Natural killer cell (primary cell): ENCODE results near the gene HEATR1. TPM values are rescaled to one million over a fixed set of nuclear protein-coding genes. Genes with fewer than 3 reads are reported as not detected.

Source experiments
- ATAC-seq, 3 donors: fragments of 150-1000 bp in 2 of 3; fragments of 200-7000 bp in 1 of 3; cut with Tn5 transposase; 1 replicate in 1 of 3; 2 replicates in 2 of 3; pipeline ENCODE4 v1.10.0; 2021; ENCODE audit warnings: mild to moderate bottlenecking in 2 of 3, moderate library complexity in 2 of 3
- DNase-seq, 2 donors: peaks; one replicate each; pipeline versions ENCODE4 v3.0.0 to v3.0.0-alpha.2; 2013 to 2021; ENCODE audit warnings: mixed read lengths in 1 of 2
- H3K27ac ChIP-seq: one replicate; pipeline ENCODE4 v1.5.1; 2013; ENCODE audit warnings: mild to moderate bottlenecking, low read length
- H3K27me3 ChIP-seq: one replicate; pipeline ENCODE4 v1.6.1; 2013; ENCODE audit warnings: low read length; ENCODE audit not compliant: control insufficient read depth, insufficient read depth
- H3K36me3 ChIP-seq: one replicate; pipeline ENCODE4 v1.6.1; 2013; ENCODE audit warnings: low read length; ENCODE audit not compliant: control insufficient read depth, insufficient read depth
- H3K4me1 ChIP-seq: one replicate; pipeline ENCODE4 v1.6.1; 2013; ENCODE audit warnings: low read length; ENCODE audit not compliant: control insufficient read depth, insufficient read depth
- H3K4me3 ChIP-seq: one replicate; pipeline ENCODE4 v1.5.1; 2013; ENCODE audit warnings: low read length
- H3K9me3 ChIP-seq: one replicate; pipeline ENCODE4 v1.6.1; 2013; ENCODE audit warnings: low read length; ENCODE audit not compliant: control insufficient read depth, insufficient read depth
- H3K27ac Mint-ChIP-seq, 2 donors: one replicate each; pipeline ENCODE4 v1.8.0; 2022; ENCODE audit warnings: mild to moderate bottlenecking in 2 of 2, mixed read lengths in 2 of 2, moderate library complexity in 1 of 2
- H3K27me3 Mint-ChIP-seq, 2 donors: one replicate each; pipeline ENCODE4 v1.8.0; 2022; ENCODE audit warnings: low read depth in 2 of 2, mixed read lengths in 2 of 2
- H3K36me3 Mint-ChIP-seq: one replicate; pipeline ENCODE4 v1.8.0; 2022; ENCODE audit warnings: mixed read lengths
- H3K4me1 Mint-ChIP-seq, 2 donors: one replicate each; pipeline ENCODE4 v1.8.0; 2022; ENCODE audit warnings: mixed read lengths in 2 of 2
- H3K4me3 Mint-ChIP-seq: one replicate; pipeline ENCODE4 v1.8.0; 2022; ENCODE audit warnings: mild to moderate bottlenecking, moderate library complexity, mixed read lengths
- H3K9me3 Mint-ChIP-seq, 2 donors: one replicate each; pipeline ENCODE4 v1.8.0; 2022; ENCODE audit warnings: mixed read lengths in 2 of 2
- WGBS: methylation state at CpG from one replicate; pipeline ENCODE4 v1.1.7; 2013; ENCODE audit warnings: missing lambda C conversion rate; ENCODE audit not compliant: insufficient coverage; 5-methylcytosine and 5-hydroxymethylcytosine counted together
- intact Hi-C: fragments of 100-400 bp; cut with micrococcal nuclease; formaldehyde crosslinking; loops from one replicate; pipeline ENCODE4 v1.14.2; 2022
- total RNA-seq, 4 donors: library from RNA; stranded (reverse); fragments of 120-200 nt in 1 of 4; gene quantifications; one replicate each; pipeline versions ENCODE4 v1.2.3 to v1.2.4, GENCODE V29; 2013 to 2022
- TF ChIP-seq, protein P1 (sequence below): fragments of 200-600 bp; IDR thresholded peaks from one replicate; pipeline ENCODE4 v1.8.0; 2022; ENCODE audit warnings: antibody characterized with exemption

Gene HEATR1
- total RNA-seq, 3 donors from 2014 or later (not counting 1 experiment from before 2014, with no cell fraction given) = 29.0 to 43.0 (median 35.3) TPM

DNA sequence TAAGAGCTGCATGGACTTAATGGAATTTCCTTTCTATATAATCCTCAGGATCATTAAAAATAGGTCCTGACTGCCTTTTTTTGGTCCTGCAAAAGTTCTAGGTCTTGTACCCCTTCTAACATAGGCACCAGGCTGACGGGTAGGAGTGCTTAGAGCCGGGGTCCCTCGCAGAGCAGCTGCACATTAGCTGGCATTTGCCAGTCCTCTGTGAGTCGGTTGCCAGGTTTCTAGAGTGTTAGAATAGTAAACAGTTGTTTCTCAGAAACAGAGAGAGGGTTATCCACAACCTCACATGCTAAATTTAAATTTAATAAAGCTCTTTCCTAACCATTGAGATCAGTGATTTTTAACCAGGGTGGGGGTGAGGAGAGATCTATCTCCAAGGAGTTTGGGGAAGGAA is 35.4 kb upstream of the HEATR1 start:
- H3K4me3 Mint-ChIP-seq = no peak overlapping the region
- Histone ChIP-seq H3K4me3 (no peak overlapping the region), H3K36me3 (no peaks in the 10 kb centered on the region), H3K27me3 (no peaks in the 10 kb centered on the region), H3K4me1 (no peaks in the 10 kb centered on the region), H3K27ac (no peak overlapping the region), H3K9me3 (no peaks in the 10 kb centered on the region)
- ATAC-seq = no peak
- no peak for DNase-seq
- no peaks in the 10 kb centered on the region for H3K36me3 Mint-ChIP-seq
- intact Hi-C loops = no loop called here
- no peaks in the 10 kb centered on the region for H3K4me1 Mint-ChIP-seq
- H3K27ac Mint-ChIP-seq = no peak overlapping the region
- H3K9me3 Mint-ChIP-seq = no peaks in the 10 kb centered on the region
- 85% methylated on average over 4 of the region's 4 CpGs for WGBS
- peaks cover 2 to 7% of the 10 kb centered on the region in 2 donors for H3K27me3 Mint-ChIP-seq
- TF ChIP-seq, protein P1, sequence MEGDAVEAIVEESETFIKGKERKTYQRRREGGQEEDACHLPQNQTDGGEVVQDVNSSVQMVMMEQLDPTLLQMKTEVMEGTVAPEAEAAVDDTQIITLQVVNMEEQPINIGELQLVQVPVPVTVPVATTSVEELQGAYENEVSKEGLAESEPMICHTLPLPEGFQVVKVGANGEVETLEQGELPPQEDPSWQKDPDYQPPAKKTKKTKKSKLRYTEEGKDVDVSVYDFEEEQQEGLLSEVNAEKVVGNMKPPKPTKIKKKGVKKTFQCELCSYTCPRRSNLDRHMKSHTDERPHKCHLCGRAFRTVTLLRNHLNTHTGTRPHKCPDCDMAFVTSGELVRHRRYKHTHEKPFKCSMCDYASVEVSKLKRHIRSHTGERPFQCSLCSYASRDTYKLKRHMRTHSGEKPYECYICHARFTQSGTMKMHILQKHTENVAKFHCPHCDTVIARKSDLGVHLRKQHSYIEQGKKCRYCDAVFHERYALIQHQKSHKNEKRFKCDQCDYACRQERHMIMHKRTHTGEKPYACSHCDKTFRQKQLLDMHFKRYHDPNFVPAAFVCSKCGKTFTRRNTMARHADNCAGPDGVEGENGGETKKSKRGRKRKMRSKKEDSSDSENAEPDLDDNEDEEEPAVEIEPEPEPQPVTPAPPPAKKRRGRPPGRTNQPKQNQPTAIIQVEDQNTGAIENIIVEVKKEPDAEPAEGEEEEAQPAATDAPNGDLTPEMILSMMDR = no peak

DNA sequence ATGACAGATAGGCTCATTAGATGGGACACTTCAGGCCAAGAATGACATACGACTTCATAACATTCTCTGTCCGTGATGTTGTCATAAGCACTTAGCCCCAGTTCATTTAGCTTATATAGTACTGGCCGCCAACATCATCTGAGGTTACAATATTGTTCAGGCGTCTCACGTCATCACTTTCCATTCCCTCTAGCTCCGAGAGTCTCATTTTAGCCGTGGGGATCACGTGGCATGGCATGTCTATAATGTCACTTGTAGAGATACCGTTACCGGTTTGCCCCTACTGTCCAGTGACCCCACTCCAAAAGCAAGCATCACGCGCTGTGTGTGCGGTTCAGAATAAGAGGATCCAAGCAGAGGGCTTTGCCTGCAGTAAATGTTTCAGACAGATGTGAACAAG is 34.6 kb upstream of the HEATR1 start:
- Mint-ChIP-seq H3K27me3 (peaks cover 6 to 9% of the 10 kb centered on the region in 2 donors), H3K4me1 (no peaks in the 10 kb centered on the region), H3K27ac (no peak overlapping the region), H3K36me3 (no peaks in the 10 kb centered on the region), H3K4me3 (no peak overlapping the region), H3K9me3 (no peaks in the 10 kb centered on the region)
- H3K4me3 ChIP-seq = no peak overlapping the region
- no peak for ATAC-seq
- no peak overlapping the region for H3K27ac ChIP-seq
- H3K9me3 ChIP-seq = no peaks in the 10 kb centered on the region
- TF ChIP-seq, protein P1 = no peak
- H3K36me3 ChIP-seq = no peaks in the 10 kb centered on the region
- DNase-seq = no peak
- WGBS = 87% methylated on average over 13 of the region's 13 CpGs
- H3K4me1 ChIP-seq = no peaks in the 10 kb centered on the region
- intact Hi-C loops = no loop called here
- no peaks in the 10 kb centered on the region for H3K27me3 ChIP-seq

GRCh38 chr1:236636017-236636416 is 31.7 kb upstream of the HEATR1 start:
- no peaks in the 10 kb centered on the region for H3K27me3 ChIP-seq
- no peaks in the 10 kb centered on the region for H3K36me3 Mint-ChIP-seq
- no peaks in the 10 kb centered on the region for H3K4me1 ChIP-seq
- H3K36me3 ChIP-seq = no peaks in the 10 kb centered on the region
- DNase-seq (no peak), ATAC-seq (no peak)
- TF ChIP-seq, protein P1 = no peak
- no peak overlapping the region for H3K4me3 Mint-ChIP-seq
- 86% methylated on average over 7 of the region's 7 CpGs for WGBS
- H3K27ac Mint-ChIP-seq = no peak overlapping the region
- H3K4me3 ChIP-seq = no peak overlapping the region
- no peak overlapping the region for H3K27ac ChIP-seq
- intact Hi-C loops = no loop called here
- H3K4me1 Mint-ChIP-seq = no peaks in the 10 kb centered on the region
- H3K9me3 Mint-ChIP-seq = peaks cover 0 to 2% of the 10 kb centered on the region in 2 donors
- H3K9me3 ChIP-seq = no peaks in the 10 kb centered on the region
- peaks cover 10 to 24% of the 10 kb centered on the region in 2 donors for H3K27me3 Mint-ChIP-seq

GRCh38 chr1:236627727-236628408 is 23.6 kb upstream of the HEATR1 start:
- H3K27me3 ChIP-seq = no peaks in the 10 kb centered on the region
- H3K27ac Mint-ChIP-seq = no peak overlapping the region
- H3K4me3 ChIP-seq = no peak overlapping the region
- DNase-seq = no peak
- peaks cover 19 to 57% of the 10 kb centered on the region in 2 donors for H3K27me3 Mint-ChIP-seq
- no peaks in the 10 kb centered on the region for H3K4me1 ChIP-seq
- intact Hi-C loops = no loop called here
- no peaks in the 10 kb centered on the region for H3K9me3 ChIP-seq
- no peaks in the 10 kb centered on the region for H3K4me1 Mint-ChIP-seq
- no peaks in the 10 kb centered on the region for H3K36me3 Mint-ChIP-seq
- 73% methylated on average over 2 of the region's 2 CpGs for WGBS
- H3K9me3 Mint-ChIP-seq = peaks cover 0 to under 1% of the 10 kb centered on the region in 2 donors
- no peak overlapping the region for H3K27ac ChIP-seq
- TF ChIP-seq, protein P1 = no peak
- no peaks in the 10 kb centered on the region for H3K36me3 ChIP-seq
- ATAC-seq = no peak
- no peak overlapping the region for H3K4me3 Mint-ChIP-seq
